OCI-LY1 (cell line): ENCODE results near the gene BCL11A.

Source experiments
- H2AFZ ChIP-seq: fragments of 200-600 bp; sonication (generic), shearing (Covaris generic); 2 replicates; pipeline ENCODE4 v1.6.0; 2014; ENCODE audit warnings: antibody characterized with exemption, mild to moderate bottlenecking, low read length
- H3F3A ChIP-seq: fragments of 200-600 bp; sonication (generic), shearing (Covaris generic); 2 replicates; pipeline ENCODE4 v1.6.0; 2014; ENCODE audit warnings: mild to moderate bottlenecking, antibody characterized with exemption, low read length, moderate library complexity; ENCODE audit not compliant: insufficient read depth
- H3K27ac ChIP-seq: fragments of 200-600 bp; sonication (generic); 2 replicates; pipeline ENCODE4 v1.5.1; 2014; ENCODE audit warnings: low read length, mixed run types, mild to moderate bottlenecking, low read depth; ENCODE audit not compliant: poor library complexity, severe bottlenecking
- H3K27me3 ChIP-seq: fragments of 200-600 bp; sonication (generic); 2 replicates; pipeline ENCODE4 v1.6.0; 2014; ENCODE audit warnings: antibody characterized with exemption, mild to moderate bottlenecking, low read length, moderate library complexity; ENCODE audit not compliant: insufficient read depth
- H3K36me3 ChIP-seq: fragments of 200-600 bp; sonication (generic); 2 replicates; pipeline ENCODE4 v1.6.1; 2014; ENCODE audit warnings: mild to moderate bottlenecking, antibody characterized with exemption, low read length, moderate library complexity, mixed read lengths; ENCODE audit not compliant: insufficient read depth
- H3K4me1 ChIP-seq: fragments of 200-600 bp; sonication (generic); 2 replicates; pipeline ENCODE4 v1.5.1; 2014; ENCODE audit warnings: mild to moderate bottlenecking, low read length, moderate library complexity; ENCODE audit not compliant: insufficient read depth, severe bottlenecking
- H3K4me2 ChIP-seq: fragments of 200-600 bp; sonication (generic), shearing (Covaris generic); 2 replicates; pipeline ENCODE4 v1.6.1; 2014; ENCODE audit warnings: low read length
- H3K4me3 ChIP-seq: fragments of 200-600 bp; sonication (generic); 2 replicates; pipeline ENCODE4 v1.5.1; 2014; ENCODE audit warnings: low read length, low read depth, mild to moderate bottlenecking, mixed read lengths; ENCODE audit not compliant: poor library complexity, severe bottlenecking
- H3K79me2 ChIP-seq: fragments of 200-600 bp; shearing (Covaris generic); 2 replicates; pipeline ENCODE4 v1.6.1; 2016; ENCODE audit warnings: mixed run types, low read length, mixed read lengths; ENCODE audit not compliant: insufficient read depth
- H3K9ac ChIP-seq: fragments of 200-600 bp; sonication (generic), shearing (Covaris generic); 2 replicates; pipeline ENCODE4 v1.6.1; 2014; ENCODE audit warnings: mild to moderate bottlenecking, low read length, mixed read lengths
- H3K9me2 ChIP-seq: fragments of 200-600 bp; sonication (generic), shearing (Covaris generic); 2 replicates; pipeline ENCODE4 v1.6.1; 2014; ENCODE audit warnings: low read depth, mild to moderate bottlenecking, low read length, mixed read lengths
- H3K9me3 ChIP-seq: fragments of 200-600 bp; shearing (Covaris generic); 2 replicates; pipeline ENCODE4 v1.6.1; 2014; ENCODE audit warnings: low read length, mixed read lengths
- H4K20me1 ChIP-seq: fragments of 200-600 bp; sonication (generic), shearing (Covaris generic); 2 replicates; pipeline ENCODE4 v1.6.0; 2016; ENCODE audit warnings: mild to moderate bottlenecking, low read length; ENCODE audit not compliant: insufficient read depth
- EZH2 ChIP-seq: fragments of 200-600 bp; sonication (generic), shearing (Covaris generic); IDR thresholded peaks from 2 replicates; pipeline ENCODE4 v1.8.0; 2017; ENCODE audit warnings: borderline replicate concordance, mixed run types, mild to moderate bottlenecking, antibody characterized with exemption, low read length, moderate library complexity, mixed read lengths
- TF ChIP-seq, protein P1 (sequence below): fragments of 200-600 bp; sonication (generic), shearing (Covaris generic); IDR thresholded peaks from 2 replicates; pipeline ENCODE4 v1.5.1; 2017; ENCODE audit warnings: mild to moderate bottlenecking, antibody characterized with exemption, low read length, moderate library complexity, mixed read lengths

BCL11A gene

DNA sequence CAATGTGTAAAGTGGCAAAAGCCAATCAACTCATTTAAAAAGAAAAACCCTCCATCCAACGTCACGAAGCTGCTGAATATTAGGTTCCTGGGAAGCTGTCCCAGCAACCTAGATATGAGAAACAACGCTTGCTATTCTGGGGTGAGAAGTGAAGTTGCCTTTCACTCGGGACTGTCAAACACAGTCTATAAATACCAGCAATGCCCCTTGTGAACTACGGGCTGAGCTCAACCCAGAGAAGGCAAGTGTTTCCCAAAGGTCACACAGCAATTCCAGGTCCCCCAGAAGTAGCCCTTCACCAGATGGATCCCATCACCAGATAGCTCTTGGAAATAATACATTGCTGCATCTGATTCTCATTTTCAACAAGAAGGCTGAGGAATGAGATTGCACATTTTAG is 67.9 kb downstream of the BCL11A start:
- no peaks in the 10 kb centered on the region for H4K20me1 ChIP-seq
- H2AFZ ChIP-seq = no peak overlapping the region
- TF ChIP-seq, protein P1, sequence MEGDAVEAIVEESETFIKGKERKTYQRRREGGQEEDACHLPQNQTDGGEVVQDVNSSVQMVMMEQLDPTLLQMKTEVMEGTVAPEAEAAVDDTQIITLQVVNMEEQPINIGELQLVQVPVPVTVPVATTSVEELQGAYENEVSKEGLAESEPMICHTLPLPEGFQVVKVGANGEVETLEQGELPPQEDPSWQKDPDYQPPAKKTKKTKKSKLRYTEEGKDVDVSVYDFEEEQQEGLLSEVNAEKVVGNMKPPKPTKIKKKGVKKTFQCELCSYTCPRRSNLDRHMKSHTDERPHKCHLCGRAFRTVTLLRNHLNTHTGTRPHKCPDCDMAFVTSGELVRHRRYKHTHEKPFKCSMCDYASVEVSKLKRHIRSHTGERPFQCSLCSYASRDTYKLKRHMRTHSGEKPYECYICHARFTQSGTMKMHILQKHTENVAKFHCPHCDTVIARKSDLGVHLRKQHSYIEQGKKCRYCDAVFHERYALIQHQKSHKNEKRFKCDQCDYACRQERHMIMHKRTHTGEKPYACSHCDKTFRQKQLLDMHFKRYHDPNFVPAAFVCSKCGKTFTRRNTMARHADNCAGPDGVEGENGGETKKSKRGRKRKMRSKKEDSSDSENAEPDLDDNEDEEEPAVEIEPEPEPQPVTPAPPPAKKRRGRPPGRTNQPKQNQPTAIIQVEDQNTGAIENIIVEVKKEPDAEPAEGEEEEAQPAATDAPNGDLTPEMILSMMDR = no peak
- no peak for TF ChIP-seq EZH2
- H3K79me2 ChIP-seq = no peaks in the 10 kb centered on the region
- no peaks in the 10 kb centered on the region for H3K36me3 ChIP-seq
- H3K4me1 ChIP-seq = peaks cover 14% of the 10 kb centered on the region
- H3K27ac ChIP-seq = no peak overlapping the region
- H3K4me2 ChIP-seq = no peak overlapping the region
- no peaks in the 10 kb centered on the region for H3K9me3 ChIP-seq
- no peaks in the 10 kb centered on the region for H3K27me3 ChIP-seq
- no peaks in the 10 kb centered on the region for H3K9me2 ChIP-seq
- no peaks in the 10 kb centered on the region for H3F3A ChIP-seq
- no peak overlapping the region for H3K4me3 ChIP-seq
- no peak overlapping the region for H3K9ac ChIP-seq

DNA sequence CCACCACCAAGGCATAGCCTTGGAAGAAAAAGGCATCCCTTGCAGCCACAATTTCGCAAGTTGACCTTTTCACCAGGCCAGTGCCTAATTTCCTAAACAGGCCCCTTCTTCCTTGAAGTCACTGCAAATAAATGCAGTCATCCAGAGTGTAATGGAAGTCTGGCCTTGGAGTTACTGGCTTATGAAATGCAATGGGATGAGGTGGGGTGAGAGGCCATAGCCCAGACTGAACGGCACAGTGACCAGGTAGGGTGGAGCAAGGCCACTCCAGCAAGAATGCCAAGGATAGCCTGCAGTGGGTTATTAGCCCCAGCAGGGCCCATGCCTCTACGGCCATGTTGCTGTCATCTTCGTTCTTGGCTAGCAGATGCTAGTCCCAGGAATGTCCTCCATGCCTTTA is 68.4 kb downstream of the BCL11A start:
- no peaks in the 10 kb centered on the region for H3F3A ChIP-seq
- H3K27ac ChIP-seq = no peak overlapping the region
- no peaks in the 10 kb centered on the region for H3K9me2 ChIP-seq
- H3K79me2 ChIP-seq = no peaks in the 10 kb centered on the region
- H4K20me1 ChIP-seq = no peaks in the 10 kb centered on the region
- H2AFZ ChIP-seq = no peak overlapping the region
- H3K4me2 ChIP-seq = no peak overlapping the region
- no peaks in the 10 kb centered on the region for H3K9me3 ChIP-seq
- H3K27me3 ChIP-seq = no peaks in the 10 kb centered on the region
- peaks cover 14% of the 10 kb centered on the region for H3K4me1 ChIP-seq
- H3K9ac ChIP-seq = no peak overlapping the region
- H3K36me3 ChIP-seq = no peaks in the 10 kb centered on the region
- H3K4me3 ChIP-seq = no peak overlapping the region
- no peak for TF ChIP-seq EZH2
- TF ChIP-seq, protein P1 = no peak

DNA sequence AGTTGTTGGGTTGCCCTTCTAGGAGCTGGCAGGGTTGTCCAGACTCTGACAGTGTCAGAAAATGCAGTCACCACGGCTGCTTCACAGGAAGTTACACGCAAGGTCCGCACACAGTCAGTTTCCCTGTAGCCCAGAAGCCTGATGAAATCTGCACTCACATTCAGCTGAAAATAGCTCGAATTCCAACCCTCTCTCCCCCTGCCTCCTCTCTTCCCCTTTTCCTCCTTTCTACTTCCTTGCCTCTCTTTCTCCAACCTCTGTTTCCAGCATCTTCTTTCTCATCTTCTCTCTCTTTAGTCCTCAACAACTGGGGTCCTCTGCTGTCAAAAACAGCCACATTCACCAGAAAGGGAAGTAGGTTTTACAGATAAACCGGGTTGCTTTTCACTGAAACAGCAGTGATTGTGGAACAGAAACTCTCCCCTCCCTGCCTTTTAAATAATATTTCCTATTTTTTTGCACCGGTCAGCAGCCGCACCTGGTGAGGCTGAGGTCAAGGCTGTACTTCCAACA is 69.3 kb downstream of the BCL11A start:
- TF ChIP-seq EZH2 = no peak
- TF ChIP-seq, protein P1 = no peak
- H3K36me3 ChIP-seq = no peaks in the 10 kb centered on the region
- H3K9me2 ChIP-seq = no peaks in the 10 kb centered on the region
- no peaks in the 10 kb centered on the region for H3K27me3 ChIP-seq
- no peak overlapping the region for H3K27ac ChIP-seq
- no peaks in the 10 kb centered on the region for H3K79me2 ChIP-seq
- peak overlapping the region; percentile 42; the same call in 1 of the 2 replicates for H3K4me2 ChIP-seq
- no peak overlapping the region for H3K9ac ChIP-seq
- H3K4me3 ChIP-seq = no peak overlapping the region
- peaks cover 14% of the 10 kb centered on the region for H3K4me1 ChIP-seq
- no peaks in the 10 kb centered on the region for H4K20me1 ChIP-seq
- no peak overlapping the region for H2AFZ ChIP-seq
- no peaks in the 10 kb centered on the region for H3K9me3 ChIP-seq
- H3F3A ChIP-seq = no peaks in the 10 kb centered on the region
